HL-60/S4 treated with retinoic acid at 250 ng/mL for 4 days and 3 days (cell line): ENCODE measurements around the gene MTHFSD.

Experiments
- in situ Hi-C: fragments of 300-500 bp; cut with MboI; formaldehyde crosslinking; loops from 2 replicates; pipeline ENCODE4 v1.7.0; 2022; ENCODE audit warnings: low sequenced_read_pairs

The MTHFSD gene

GRCh38 chr16:86557587-86557986, 2.6 kb upstream of the MTHFSD start:
- in situ Hi-C loops: loop anchor here (25.0 kb wide), 3 partner anchors 505 to 1080 kb away; no protein-coding TSS in a partner anchor

DNA sequence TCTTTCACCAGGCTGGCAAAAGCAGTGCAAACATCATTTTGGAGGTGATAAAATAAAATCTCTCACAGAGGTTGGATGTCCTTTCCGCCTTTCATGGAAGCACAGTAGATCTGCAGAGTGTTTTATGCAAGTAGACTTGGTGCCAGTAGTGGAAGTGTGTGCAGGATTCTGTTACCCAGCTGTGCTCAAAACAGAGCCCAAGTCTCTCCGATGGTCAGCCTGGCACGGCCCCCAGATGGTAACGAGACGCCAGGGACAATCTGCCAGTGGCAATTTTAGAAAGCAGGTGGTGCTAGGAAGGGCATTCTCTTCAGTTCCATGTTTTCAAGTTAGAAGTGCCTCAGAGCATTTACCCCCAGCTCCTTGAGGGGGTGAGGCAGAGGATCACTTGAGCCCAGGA, 1.5 kb upstream of the MTHFSD start:
- in situ Hi-C loops: loop anchor here (25.0 kb wide), 3 partner anchors 506 to 1081 kb away; no protein-coding TSS in a partner anchor

- in situ Hi-C loops: loop anchor here (25.0 kb wide), 3 partner anchors 507 to 1082 kb away; no protein-coding TSS in a partner anchor
These were observed 655 bp upstream of the MTHFSD start for GRCh38 chr16:86555704-86556075.

- in situ Hi-C loops: loop anchor here (25.0 kb wide), 3 partner anchors 508 to 1083 kb away; no protein-coding TSS in a partner anchor
These were observed 477 bp downstream of the MTHFSD start for GRCh38 chr16:86554599-86554916.

- in situ Hi-C loops: loop anchor here (25.0 kb wide), 3 partner anchors 509 to 1084 kb away; no protein-coding TSS in a partner anchor
These were observed 1.7 kb downstream of the MTHFSD start for GRCh38 chr16:86553356-86553755.

DNA sequence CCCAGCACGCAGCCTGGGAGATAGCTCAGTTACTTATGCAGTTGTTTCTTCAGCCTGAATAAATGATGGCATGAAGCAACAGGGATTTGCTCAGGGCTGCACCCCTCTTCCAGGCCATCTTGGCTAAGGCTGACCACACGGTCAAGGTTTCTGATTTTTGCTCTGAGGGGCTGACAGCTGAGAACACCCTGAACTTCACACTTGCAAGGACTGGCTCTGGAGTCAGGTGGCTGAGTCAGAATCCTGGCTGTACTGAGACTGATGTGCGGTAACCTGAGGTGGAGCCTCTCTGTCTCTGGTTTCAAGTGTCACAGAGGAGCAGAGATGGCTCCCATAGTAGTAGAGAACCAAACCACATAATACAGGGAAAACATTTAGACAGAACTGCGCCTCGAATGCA, 4.8 kb downstream of the MTHFSD start:
- in situ Hi-C loops: loop anchor here (25.0 kb wide), 3 partner anchors 512 to 1087 kb away; no protein-coding TSS in a partner anchor

DNA sequence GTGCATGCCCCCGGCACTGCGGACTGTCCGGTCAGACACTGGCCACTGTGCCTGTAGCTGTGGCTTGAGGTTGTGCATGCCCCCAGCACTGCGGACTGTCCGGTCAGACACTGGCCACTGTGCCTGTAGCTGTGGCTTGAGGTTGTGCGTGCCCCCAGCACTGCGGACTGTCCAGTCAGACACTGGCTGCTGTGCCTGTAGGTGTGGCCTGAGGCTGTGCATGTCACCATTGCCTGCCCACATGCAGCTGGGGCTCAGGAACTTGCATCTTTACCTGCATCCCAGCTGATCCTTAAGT, 5.2 kb downstream of the MTHFSD start:
- in situ Hi-C loops: loop anchor here (25.0 kb wide), 3 partner anchors 512 to 1087 kb away; no protein-coding TSS in a partner anchor

DNA sequence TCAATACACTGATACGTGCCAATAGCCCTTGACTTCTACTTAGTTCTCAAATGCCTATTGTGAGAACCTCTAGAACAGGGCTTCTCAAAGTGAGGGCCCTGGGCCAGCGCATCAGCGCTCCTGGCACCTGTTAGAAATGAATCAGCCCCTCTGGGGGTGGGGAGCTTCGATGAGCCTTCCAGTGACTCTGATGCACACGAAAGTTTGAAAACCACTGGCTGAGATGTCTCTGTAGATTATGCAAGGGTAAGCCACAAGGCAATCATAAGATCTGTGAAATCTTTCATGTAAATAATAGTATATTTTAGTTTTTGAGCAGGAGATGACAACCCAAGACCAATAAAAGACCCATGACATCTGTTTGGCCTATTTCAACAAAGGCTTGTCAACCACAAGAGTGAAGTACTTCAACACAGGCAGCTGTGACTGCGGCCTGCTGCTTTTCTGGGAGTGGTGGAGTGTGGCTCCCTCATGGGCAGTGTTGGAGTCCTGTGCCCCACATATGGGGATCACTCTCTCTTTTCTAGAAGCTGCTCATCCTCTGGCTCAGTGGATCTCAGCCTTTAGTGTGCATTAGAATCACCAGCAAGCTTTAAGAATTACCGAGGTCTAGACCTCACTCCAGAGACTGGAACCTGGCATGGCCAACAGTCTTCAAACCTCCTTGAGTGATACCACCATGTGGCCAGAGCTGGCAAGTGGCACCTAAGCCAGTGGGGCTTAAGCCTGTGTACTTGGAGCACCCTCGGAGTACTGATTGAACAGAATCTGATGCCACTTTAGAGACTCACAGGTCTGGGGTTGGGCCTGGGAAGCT, 5.8 kb downstream of the MTHFSD start:
- in situ Hi-C loops: no loop called here

DNA sequence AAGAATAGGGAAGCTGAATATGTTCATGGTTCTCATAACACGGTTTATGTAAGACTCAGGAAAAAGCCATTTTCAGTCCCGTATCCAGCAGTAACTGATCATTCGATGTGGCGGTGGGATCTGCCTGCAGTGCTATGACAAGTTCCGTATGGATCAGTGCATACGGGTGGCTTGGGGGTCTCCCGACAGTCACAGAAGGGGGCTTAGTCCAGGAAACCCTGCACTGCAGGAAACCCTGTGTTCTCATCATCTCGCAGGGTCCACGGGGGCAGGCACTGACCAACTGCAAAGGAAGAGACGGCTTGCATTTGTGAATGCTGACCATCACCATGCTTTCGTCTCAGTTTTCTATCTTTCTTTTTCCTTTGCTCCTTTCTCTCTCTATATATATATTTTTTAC, 7.7 kb downstream of the MTHFSD start:
- in situ Hi-C loops: no loop called here

- in situ Hi-C loops: no loop called here
These were observed 8.4 kb downstream of the MTHFSD start for GRCh38 chr16:86546638-86547013.

- in situ Hi-C loops: no loop called here
These were observed 8.9 kb downstream of the MTHFSD start for GRCh38 chr16:86545954-86546637.

DNA sequence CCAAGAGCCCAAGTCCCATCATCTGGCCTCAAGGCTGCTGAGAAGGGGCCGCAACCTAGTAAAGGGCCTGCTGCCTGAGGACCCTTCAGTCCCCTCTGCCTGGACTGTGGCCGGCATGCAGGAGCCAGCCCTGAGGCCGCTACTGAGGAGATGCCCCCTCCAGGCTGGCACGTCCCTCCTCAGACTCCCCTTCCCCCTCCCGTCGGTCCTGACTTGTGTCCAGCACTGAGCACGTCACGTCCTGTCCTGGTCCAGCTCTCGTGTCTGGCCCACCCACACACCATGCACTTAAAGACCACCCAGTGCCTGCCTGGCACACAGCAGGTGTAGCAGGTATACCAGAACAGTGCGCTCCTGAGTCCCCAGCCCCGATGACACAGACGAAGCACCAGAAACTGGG, 9.6 kb downstream of the MTHFSD start:
- in situ Hi-C loops: no loop called here

DNA sequence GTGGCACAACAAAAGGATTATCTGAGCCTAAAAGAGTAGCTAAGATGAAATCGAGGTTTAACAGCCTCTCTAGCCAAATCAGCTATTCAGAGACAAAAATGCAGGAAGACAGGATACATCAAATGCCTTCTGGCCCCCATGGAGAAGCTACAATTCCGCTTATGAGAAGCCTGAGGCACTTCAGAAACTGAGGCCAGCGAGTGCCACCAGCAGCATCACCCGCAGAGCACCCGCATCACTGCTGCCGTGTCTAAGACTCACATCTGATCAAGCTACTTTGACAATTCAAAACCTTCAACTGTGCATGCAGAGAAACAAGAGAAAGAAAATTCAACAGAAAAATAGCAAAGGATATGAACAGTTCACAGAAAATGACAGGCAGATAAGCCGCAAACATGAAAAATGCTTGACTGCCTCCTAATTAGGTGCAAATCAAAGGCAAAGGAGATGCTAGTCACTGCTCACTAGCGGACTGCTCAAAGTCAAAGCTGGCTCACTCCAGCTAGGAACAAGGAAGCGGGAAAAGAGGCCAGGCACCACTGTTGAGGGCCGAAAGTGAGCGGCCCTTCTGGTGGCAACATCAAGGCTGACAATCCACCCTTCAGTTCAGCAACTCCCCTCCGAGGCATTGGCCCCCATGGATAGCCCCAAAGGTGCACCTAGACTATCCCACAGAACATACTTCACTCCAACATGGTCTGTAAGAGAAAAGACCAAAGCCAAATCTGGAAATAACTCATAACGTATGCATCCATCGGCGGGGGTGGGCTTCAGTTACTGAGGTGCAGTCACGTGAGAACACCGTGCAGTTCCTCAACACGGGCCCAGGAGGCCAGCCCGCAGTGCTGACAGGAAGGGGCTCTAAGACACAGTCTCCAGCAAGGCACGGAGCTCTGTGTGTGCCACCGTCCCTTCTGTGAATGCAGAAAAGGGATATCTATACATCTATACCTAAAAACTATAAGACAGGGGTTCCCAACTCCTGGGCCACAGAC, 12.0 kb downstream of the MTHFSD start:
- in situ Hi-C loops: no loop called here

DNA sequence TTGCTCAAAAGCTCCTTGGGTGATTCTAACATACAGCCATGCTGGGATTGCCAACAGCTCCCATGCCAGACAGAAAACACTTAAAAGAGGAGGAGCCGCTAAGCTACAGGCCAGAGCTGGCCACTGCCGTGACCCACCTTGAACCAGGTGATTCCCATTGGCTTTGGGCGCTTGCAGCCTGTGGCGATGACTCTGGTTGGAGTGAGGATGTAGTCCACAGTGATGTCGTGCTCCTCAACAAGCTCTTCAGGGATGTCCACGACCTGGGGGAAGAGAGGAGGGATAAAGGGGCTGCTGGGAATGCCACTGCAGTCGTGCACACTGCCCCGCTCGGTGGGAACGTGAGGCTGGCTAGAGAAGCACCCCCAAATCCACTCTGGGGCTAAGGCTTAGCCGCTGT, 13.5 kb downstream of the MTHFSD start:
- in situ Hi-C loops: no loop called here

GRCh38 chr16:86540894-86541293, 14.1 kb downstream of the MTHFSD start:
- in situ Hi-C loops: no loop called here

DNA sequence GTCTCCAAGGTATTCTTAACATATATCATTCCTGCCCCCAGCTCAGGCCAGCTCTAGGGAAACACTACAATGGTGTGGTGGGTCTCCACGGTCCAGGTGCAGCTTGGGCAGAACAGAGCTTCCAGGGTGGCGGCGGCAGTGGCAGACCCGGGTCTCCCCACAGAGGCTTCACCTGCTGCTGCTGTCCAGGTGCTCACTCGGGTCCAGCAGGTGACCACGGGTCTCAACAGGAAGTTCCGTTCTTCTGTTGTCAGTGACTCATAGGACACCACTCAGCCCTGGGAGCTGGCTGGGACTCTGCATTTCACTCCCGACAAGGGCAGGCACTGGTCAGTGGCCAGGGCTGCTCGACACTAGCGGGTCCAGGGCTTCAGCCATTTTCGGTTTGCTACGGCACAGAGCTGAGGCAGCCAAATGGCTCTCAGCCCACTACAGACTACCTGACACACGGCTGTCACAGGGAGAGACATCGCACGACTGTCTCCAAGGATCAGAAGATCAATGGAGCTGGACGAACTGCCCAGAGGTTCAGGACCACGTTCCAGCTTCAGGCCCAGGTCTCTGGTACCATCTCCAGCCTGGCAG, 16.7 kb downstream of the MTHFSD start:
- in situ Hi-C loops: no loop called here

- in situ Hi-C loops: no loop called here
These were observed 17.5 kb downstream of the MTHFSD start for GRCh38 chr16:86537486-86537885.

DNA sequence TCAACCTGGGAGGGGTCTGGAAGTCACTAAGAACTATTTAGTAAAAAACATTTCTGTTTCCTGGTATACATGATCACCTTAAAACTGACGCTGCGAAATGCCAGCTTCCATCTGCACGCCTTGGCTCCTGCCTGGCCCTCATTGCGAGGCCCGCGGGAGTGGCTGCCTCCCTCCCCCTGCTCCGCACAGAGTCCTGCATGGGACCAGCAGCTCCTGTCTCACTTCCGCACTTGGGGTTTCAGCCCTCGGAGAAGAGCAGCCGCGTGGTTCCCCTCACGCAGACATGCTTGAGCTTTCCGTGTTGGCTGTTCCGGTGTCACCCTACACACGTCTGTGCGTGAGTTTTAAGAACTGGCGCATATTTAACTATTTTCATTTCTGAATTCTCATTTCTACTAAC, 18.4 kb downstream of the MTHFSD start:
- in situ Hi-C loops: no loop called here

DNA sequence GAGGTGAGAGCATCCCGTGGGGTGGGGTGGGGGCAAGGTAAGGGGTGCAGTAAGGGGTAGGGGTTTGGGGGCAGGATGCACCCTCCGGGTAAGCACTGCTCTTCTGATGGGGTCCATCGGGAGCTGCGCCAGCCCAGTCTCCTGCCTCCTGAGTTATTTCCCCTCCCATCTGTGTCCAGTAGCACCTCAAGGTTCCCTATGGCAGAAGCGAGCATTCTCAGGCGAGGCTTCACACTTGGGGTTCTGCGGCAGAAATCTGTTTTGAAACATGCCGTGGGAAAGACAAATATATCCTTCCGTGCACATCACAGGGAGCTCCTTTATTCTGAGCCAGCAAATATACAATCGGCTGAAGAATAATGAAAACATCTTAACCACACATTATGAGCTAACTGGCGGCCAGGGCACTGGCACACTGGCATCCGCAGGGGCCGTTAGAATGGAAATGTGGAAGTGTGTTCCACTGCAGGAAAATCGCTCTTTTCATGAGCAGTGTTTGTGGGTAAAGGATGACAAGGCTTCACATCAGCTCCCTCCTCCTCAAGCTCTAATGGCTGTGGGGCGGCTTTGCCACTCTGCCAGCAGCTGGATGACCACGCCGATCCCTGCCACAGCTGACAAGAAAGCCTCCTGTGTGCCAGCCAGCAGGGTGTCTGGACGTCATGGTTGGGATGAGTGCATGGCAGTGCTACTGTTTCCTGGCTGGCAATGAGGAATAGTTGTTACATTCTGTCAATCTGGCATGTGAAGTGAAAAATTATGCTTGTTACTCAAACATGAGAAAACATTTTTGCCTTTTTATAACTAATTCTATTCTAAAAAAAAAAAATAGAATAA, 20.0 kb downstream of the MTHFSD start:
- in situ Hi-C loops: no loop called here
